Activated T-cell treated with anti-CD3 and anti-CD28 coated beads, Interleukin-2, amount 50 U/mL, for 72 hours (primary cell): ENCODE data around the gene UGT2A2. TPM values are rescaled to one million over a fixed set of nuclear protein-coding genes. Genes with fewer than 3 reads are reported as not detected.

Source experiments
- ATAC-seq, 2 donors: fragments of 150-1000 bp; cut with Tn5 transposase; replicated peaks in 1 of 2; 2 replicates each; pipeline ENCODE4 v1.10.0; 2021; ENCODE audit warnings: moderate library complexity in 2 of 2, mild to moderate bottlenecking in 1 of 2
- DNase-seq, 2 donors: peaks; one replicate each; pipeline ENCODE4 v3.0.0; 2021 to 2022; ENCODE audit warnings: mixed read lengths in 1 of 2
- H3K27ac Mint-ChIP-seq: one replicate; pipeline ENCODE4 v1.8.0; 2022; ENCODE audit warnings: mild to moderate bottlenecking, moderate library complexity, mixed read lengths
- H3K27me3 Mint-ChIP-seq: one replicate; pipeline ENCODE4 v1.8.0; 2022; ENCODE audit warnings: low read depth, mixed read lengths
- H3K36me3 Mint-ChIP-seq, 2 donors: one replicate each; pipeline ENCODE4 v1.8.0; 2022; ENCODE audit warnings: mixed read lengths in 2 of 2, mild to moderate bottlenecking in 1 of 2; ENCODE audit not compliant: insufficient read depth in 2 of 2
- H3K4me1 Mint-ChIP-seq: one replicate; pipeline ENCODE4 v1.8.0; 2022; ENCODE audit warnings: low read depth, mixed read lengths
- H3K4me3 Mint-ChIP-seq, 2 donors: one replicate each; pipeline ENCODE4 v1.8.0; 2022; ENCODE audit warnings: mild to moderate bottlenecking in 2 of 2, mixed read lengths in 2 of 2, moderate library complexity in 2 of 2
- H3K9me3 Mint-ChIP-seq, 2 donors: one replicate each; pipeline ENCODE4 v1.8.0; 2022; ENCODE audit warnings: mixed read lengths in 2 of 2
- total RNA-seq, 2 donors: library from RNA; stranded (reverse); gene quantifications; one replicate each; pipeline ENCODE4 v1.2.3, GENCODE V29; 2022

The UGT2A2 gene
- total RNA-seq, 2 donors from 2014 or later: not detected

- no peaks in the 10 kb centered on the region for H3K36me3 Mint-ChIP-seq
- no peak for DNase-seq
- no peak overlapping the region for H3K4me3 Mint-ChIP-seq
- no peak overlapping the region for H3K27ac Mint-ChIP-seq
- no peaks in the 10 kb centered on the region for H3K27me3 Mint-ChIP-seq
- ATAC-seq: no peak
- H3K4me1 Mint-ChIP-seq: no peaks in the 10 kb centered on the region
- no peaks in the 10 kb centered on the region for H3K9me3 Mint-ChIP-seq
These were observed 93.2 kb downstream of the UGT2A2 start for GRCh38 chr4:69546134-69546765.

Other genes with a start within 250 kb of the UGT2A2 start
- not detected for gene UGT2B4, start 143.7 kb downstream of the UGT2A2 start, total RNA-seq
- not detected for gene UGT2A1, start 13.6 kb upstream of the UGT2A2 start, total RNA-seq
- gene SULT1B1, start 121.0 kb upstream of the UGT2A2 start, total RNA-seq: 1 to 10 TPM; 3.3 to 4.5 TPM
- gene SULT1E1, start 220.5 kb upstream of the UGT2A2 start, total RNA-seq: not detected